ENCODE data around the gene ADAMTS20.
"Not testable (repeated sequence)": the region's sequence is repeated elsewhere in the genome, so short reads cannot be mapped to it uniquely, and the experiment has no call there.

Gene ADAMTS20

GRCh38 chr12:43352001-43352400 is 200.0 kb downstream of the ADAMTS20 start:
- no peak for DNase-seq

- no peak for DNase-seq
Measured at GRCh38 chr12:43349863-43350262, 202.1 kb downstream of the ADAMTS20 start.

- DNase-seq, result no peak
Measured at GRCh38 chr12:43348221-43348620, 203.8 kb downstream of the ADAMTS20 start.

- no peak for DNase-seq
Measured at GRCh38 chr12:43347026-43347425, 205.0 kb downstream of the ADAMTS20 start.

- no peak for DNase-seq
Measured at GRCh38 chr12:43345023-43345422, 207.0 kb downstream of the ADAMTS20 start.

- DNase-seq, result not testable (repeated sequence)
Measured at GRCh38 chr12:43341785-43342313, 210.2 kb downstream of the ADAMTS20 start.

GRCh38 chr12:43338848-43339526 is 213.0 kb downstream of the ADAMTS20 start:
- no peak for DNase-seq

GRCh38 chr12:43337571-43338444 is 214.2 kb downstream of the ADAMTS20 start:
- DNase-seq, result no peak

- DNase-seq, result no peak
Measured at GRCh38 chr12:43336962-43337555, 214.9 kb downstream of the ADAMTS20 start.

GRCh38 chr12:43333644-43334043 is 218.4 kb downstream of the ADAMTS20 start:
- no peak for DNase-seq

- no peak for DNase-seq
Measured at GRCh38 chr12:43332977-43333640, 218.9 kb downstream of the ADAMTS20 start.

- no peak for DNase-seq
Measured at GRCh38 chr12:43331935-43332334, 220.1 kb downstream of the ADAMTS20 start.

GRCh38 chr12:43329375-43329774 is 222.6 kb downstream of the ADAMTS20 start:
- DNase-seq, result no peak

GRCh38 chr12:43325786-43326185 is 226.2 kb downstream of the ADAMTS20 start:
- no peak for DNase-seq

- DNase-seq, result no peak
Measured at GRCh38 chr12:43320281-43320680, 231.7 kb downstream of the ADAMTS20 start.

GRCh38 chr12:43318021-43318420 is 234.0 kb downstream of the ADAMTS20 start:
- DNase-seq, result no peak

GRCh38 chr12:43317156-43317555 is 234.8 kb downstream of the ADAMTS20 start:
- no peak for DNase-seq

GRCh38 chr12:43316520-43316919 is 235.5 kb downstream of the ADAMTS20 start:
- no peak for DNase-seq

- no peak for DNase-seq
Measured at GRCh38 chr12:43315961-43316360, 236.0 kb downstream of the ADAMTS20 start.

GRCh38 chr12:43312991-43313505 is 239.0 kb downstream of the ADAMTS20 start:
- no peak for DNase-seq

GRCh38 chr12:43310596-43310995 is 241.4 kb downstream of the ADAMTS20 start:
- no peak for DNase-seq

GRCh38 chr12:43309959-43310358 is 242.0 kb downstream of the ADAMTS20 start:
- DNase-seq, result no peak

GRCh38 chr12:43308776-43309175 is 243.2 kb downstream of the ADAMTS20 start:
- no peak for DNase-seq
